Measurements from ENCODE around the gene KLHL12. TPM values are rescaled to one million over a fixed set of nuclear protein-coding genes. Genes with fewer than 3 reads are reported as not detected.
A peak's percentile ranks its signal among the peaks of the same experiment; 100 is the strongest.

KLHL12 gene
- total RNA-seq, 1 experiment from 2014 or later: 29.6 TPM

GRCh38 chr1:202860744-202861419, 66.2 kb downstream of the KLHL12 start:
- H3K27ac ChIP-seq: peak overlapping the region; percentile 62
- no peaks in the 10 kb centered on the region for H3K9me3 ChIP-seq (ENCODE audit: insufficient read depth, low read depth)
- DNase-seq: peak; percentile 89 to 94
- no peaks in the 10 kb centered on the region; the same call in 1 of the 2 replicates for H3K79me2 ChIP-seq (ENCODE audit: low read depth)
- peaks cover 19% of the 10 kb centered on the region for H3F3A ChIP-seq (ENCODE audit: insufficient read depth, low read depth)
- peak overlapping the region; percentile 85 for H3K4me2 ChIP-seq
- peaks cover 22% of the 10 kb centered on the region for H3K4me1 ChIP-seq (replicated peaks; ENCODE audit: insufficient read depth)
- no peaks in the 10 kb centered on the region for H3K9me2 ChIP-seq (ENCODE audit: insufficient read depth)
- intact Hi-C loops (cut with micrococcal nuclease; ENCODE audit: unreplicated experiment): loop anchor here (2.0 kb wide), 2 partner anchors 28 to 50 kb away; partner anchors contain the start of genes PCAT6 and RABIF
- ChIA-PET CTCF (no interaction called here), POLR2A (ENCODE audit: unreplicated experiment) (interaction anchor here (0.6 to 0.9 kb wide), 9 partner anchors 12 to 420 kb away, joined by 3 to 36 read pairs (median 5); partner anchors contain the start of genes RABIF and TMEM183A)
- no peaks in the 10 kb centered on the region for H3K36me3 ChIP-seq (ENCODE audit: low read depth)
- peak overlapping the region; percentile 57 for H3K4me3 ChIP-seq
- BruUV-seq (replicated peaks): no TSS peak
- no peaks in the 10 kb centered on the region for H4K20me1 ChIP-seq (ENCODE audit: insufficient read depth)
- no peaks in the 10 kb centered on the region for H3K27me3 ChIP-seq (ENCODE audit: insufficient read depth, low read depth)
- peak overlapping the region; percentile 89 for H2AFZ ChIP-seq
- TF ChIP-seq CTCF (conservative IDR thresholded peaks at IDR 0.05): 0 out of 2 replicates have a peak, but pooled peaks have one; percentile 11
- no peak for TF ChIP-seq EZH2 (IDR thresholded peaks at IDR 0.05; ENCODE audit: low read depth)

DNA sequence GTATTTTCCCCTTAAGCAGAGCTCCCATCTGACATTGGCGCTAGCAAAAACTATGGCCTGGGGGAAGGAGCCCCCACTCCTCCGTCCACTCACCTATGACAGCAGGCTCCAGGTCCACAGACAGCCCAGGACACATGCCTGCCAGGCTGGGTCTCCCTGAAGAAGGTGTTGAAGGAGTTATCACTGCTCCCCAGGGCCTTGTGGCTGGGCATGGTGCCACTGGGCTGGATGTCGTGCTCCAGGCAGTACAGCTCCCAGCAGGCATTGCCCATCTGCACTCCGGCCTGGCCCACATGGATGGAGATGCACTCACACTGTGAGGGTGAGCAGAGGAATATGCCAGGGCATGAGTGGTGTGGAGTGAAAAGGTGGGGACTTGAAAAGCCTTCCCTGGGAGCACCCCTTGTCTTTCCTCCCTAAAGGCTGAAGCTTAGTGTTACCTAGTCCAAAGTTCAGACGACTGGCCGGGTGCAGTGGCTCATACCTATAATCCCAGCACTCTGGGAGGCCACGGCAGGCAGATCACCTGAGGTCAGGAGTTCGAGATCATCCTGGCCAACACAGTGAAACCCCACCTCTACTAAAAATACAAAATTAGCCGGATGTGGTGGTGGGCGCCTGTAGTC, 68.1 kb downstream of the KLHL12 start:
- Histone ChIP-seq H3K79me2 (ENCODE audit: low read depth) (no peaks in the 10 kb centered on the region; the same call in 1 of the 2 replicates), H3K9me3 (ENCODE audit: insufficient read depth, low read depth) (no peaks in the 10 kb centered on the region), H3K27ac (no peak overlapping the region), H3K4me3 (no peak overlapping the region), H3K4me2 (no peak overlapping the region), H2AFZ (no peak overlapping the region), H3K36me3 (ENCODE audit: low read depth) (no peaks in the 10 kb centered on the region), H3K27me3 (ENCODE audit: insufficient read depth, low read depth) (no peaks in the 10 kb centered on the region), H4K20me1 (ENCODE audit: insufficient read depth) (no peaks in the 10 kb centered on the region), H3F3A (ENCODE audit: insufficient read depth, low read depth) (peaks cover 19% of the 10 kb centered on the region), H3K4me1 (replicated peaks; ENCODE audit: insufficient read depth) (peaks cover 22% of the 10 kb centered on the region), H3K9me2 (ENCODE audit: insufficient read depth) (no peaks in the 10 kb centered on the region)
- CTCF ChIA-PET: interaction anchor here (0.6 kb wide), 1 partner anchor 84 kb away, joined by 3 read pairs; no protein-coding TSS in a partner anchor
- TF ChIP-seq CTCF (conservative IDR thresholded peaks at IDR 0.05) (no peak), EZH2 (IDR thresholded peaks at IDR 0.05; ENCODE audit: low read depth) (no peak)
- BruUV-seq (replicated peaks): no TSS peak
- intact Hi-C loops (cut with micrococcal nuclease; ENCODE audit: unreplicated experiment): no loop called here
- POLR2A ChIA-PET (ENCODE audit: unreplicated experiment): no interaction called here
- DNase-seq: no peak

DNA sequence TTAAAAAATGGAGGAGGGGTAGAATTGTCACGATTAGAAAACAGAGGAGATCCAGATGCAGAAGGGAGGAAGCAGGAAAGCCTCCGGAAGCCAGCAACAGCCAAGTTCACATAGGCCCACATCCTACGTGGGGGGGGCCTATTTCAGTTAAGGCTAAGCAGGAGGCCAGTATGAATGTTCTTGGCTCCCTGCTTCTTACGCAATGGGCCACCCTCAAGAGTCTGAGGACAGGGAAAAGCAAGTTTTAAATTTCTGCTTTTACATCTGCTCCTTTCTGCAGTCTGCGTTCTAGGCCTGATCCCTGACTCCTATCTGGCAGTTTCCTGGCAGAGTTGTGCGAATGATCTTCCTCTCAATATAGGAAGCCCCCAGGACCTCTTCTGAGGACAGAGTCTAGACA, 68.7 kb downstream of the KLHL12 start:
- no TSS peak for BruUV-seq (replicated peaks)

More for the DNA sequence above, 68.7 kb downstream of the KLHL12 start:
- POLR2A ChIA-PET (ENCODE audit: unreplicated experiment): no interaction called here
- no peaks in the 10 kb centered on the region for H3K36me3 ChIP-seq (ENCODE audit: low read depth)
- no peaks in the 10 kb centered on the region for H3K9me3 ChIP-seq (ENCODE audit: insufficient read depth, low read depth)
- CTCF ChIA-PET: interaction anchor here (0.6 kb wide), 1 partner anchor 84 kb away, joined by 3 read pairs; no protein-coding TSS in a partner anchor
- intact Hi-C loops (cut with micrococcal nuclease; ENCODE audit: unreplicated experiment): no loop called here
- DNase-seq: no peak
- H3F3A ChIP-seq (ENCODE audit: insufficient read depth, low read depth): peaks cover 19% of the 10 kb centered on the region
- no peak overlapping the region for H3K4me3 ChIP-seq
- no peaks in the 10 kb centered on the region for H4K20me1 ChIP-seq (ENCODE audit: insufficient read depth)
- H3K27me3 ChIP-seq (ENCODE audit: insufficient read depth, low read depth): no peaks in the 10 kb centered on the region
- H2AFZ ChIP-seq: no peak overlapping the region
- H3K4me2 ChIP-seq: no peak overlapping the region
- TF ChIP-seq EZH2 (IDR thresholded peaks at IDR 0.05; ENCODE audit: low read depth): no peak
- no peak for TF ChIP-seq CTCF (conservative IDR thresholded peaks at IDR 0.05)
- peaks cover 22% of the 10 kb centered on the region for H3K4me1 ChIP-seq (replicated peaks; ENCODE audit: insufficient read depth)
- H3K79me2 ChIP-seq (ENCODE audit: low read depth): no peaks in the 10 kb centered on the region; the same call in 1 of the 2 replicates
- no peaks in the 10 kb centered on the region for H3K9me2 ChIP-seq (ENCODE audit: insufficient read depth)
- no peak overlapping the region for H3K27ac ChIP-seq

All from PC-9 (cell line).